CD4-positive, alpha-beta T cell treated with Interleukin-2 at 100 ng/mL for 4 hours (primary cell): ENCODE results near the gene HOXC13.

Source experiments
- DNase-seq: peaks from one replicate; pipeline ENCODE4 v3.0.0-alpha.2; 2020; ENCODE audit warnings: low spot score

The HOXC13 gene

DNA sequence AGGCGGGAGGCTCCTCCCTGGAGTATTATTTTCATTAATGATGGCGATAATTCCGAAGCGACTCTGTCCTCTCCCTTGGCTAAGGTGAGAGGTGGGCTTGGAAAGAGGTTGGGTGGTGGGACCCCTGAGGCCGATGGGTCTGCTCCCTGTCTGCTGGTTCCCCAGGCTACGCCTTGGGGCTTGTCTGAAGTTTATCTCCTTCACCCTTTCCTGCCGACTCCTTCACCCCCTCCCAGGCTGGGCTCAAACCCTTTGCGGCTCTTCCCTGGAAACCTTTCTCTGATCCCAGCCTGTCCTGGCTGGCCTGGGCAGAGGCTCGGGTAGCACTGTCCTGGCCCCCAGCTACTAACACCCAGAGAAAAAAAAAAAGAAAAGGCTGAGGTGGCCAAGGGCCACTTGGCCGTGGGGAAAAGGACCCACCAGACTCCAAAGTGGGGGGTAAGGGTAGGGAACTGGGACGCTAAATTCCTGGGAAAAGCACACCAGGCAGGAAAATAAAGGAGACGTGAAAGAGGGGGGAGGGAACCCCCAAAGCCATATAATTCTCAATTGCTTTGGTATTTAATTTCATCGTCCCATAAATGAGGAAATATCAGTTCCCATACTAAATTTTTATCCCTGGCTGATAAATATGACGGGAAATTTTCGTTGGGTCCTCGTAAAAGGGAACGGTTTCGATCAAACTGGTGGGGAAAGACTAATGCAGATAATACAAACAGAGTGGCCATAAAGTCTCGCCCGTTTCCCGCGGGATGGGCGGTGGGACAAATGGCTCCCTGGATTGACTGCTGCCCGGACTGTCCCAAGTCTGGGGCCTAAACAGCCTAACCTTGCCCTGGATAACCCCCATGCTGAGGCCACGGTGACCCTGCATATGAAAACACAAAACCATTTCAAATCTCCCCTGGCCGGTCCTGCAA is 44.3 kb downstream of the HOXC13 start:
- no peak for DNase-seq

- no peak for DNase-seq
These were observed 44.9 kb downstream of the HOXC13 start for GRCh38 chr12:53983568-53983949.

DNA sequence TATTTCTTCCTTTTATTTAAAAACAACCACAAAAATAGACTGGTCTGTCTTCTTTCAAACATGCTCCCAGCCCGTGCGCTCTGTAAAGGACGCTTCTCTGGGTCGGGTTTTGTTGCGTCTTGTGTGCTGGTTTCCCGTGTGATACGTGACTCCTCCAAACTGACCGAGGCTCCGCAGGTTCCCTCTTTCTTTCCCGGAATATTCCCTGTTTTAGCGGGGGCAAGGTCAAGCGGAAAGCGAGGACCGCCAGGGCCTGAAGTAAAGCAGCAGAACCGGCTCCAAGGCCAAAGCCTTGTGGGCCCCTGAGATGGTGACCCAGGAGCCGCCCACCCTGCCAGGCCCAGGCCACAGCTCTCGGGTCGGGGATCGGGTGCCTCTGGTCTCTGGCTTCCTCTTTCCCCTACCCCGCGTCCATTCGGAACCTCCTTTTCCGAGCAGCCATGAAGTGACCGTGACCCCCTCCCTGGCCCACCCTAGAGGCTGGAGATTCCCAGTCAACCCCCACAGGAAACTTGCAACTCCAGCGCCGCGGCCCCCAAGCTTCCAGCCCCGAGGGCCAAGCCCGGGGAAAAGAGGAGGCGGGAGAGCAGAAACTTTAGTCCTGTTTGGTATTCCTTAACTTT is 45.4 kb downstream of the HOXC13 start:
- no peak for DNase-seq

DNA sequence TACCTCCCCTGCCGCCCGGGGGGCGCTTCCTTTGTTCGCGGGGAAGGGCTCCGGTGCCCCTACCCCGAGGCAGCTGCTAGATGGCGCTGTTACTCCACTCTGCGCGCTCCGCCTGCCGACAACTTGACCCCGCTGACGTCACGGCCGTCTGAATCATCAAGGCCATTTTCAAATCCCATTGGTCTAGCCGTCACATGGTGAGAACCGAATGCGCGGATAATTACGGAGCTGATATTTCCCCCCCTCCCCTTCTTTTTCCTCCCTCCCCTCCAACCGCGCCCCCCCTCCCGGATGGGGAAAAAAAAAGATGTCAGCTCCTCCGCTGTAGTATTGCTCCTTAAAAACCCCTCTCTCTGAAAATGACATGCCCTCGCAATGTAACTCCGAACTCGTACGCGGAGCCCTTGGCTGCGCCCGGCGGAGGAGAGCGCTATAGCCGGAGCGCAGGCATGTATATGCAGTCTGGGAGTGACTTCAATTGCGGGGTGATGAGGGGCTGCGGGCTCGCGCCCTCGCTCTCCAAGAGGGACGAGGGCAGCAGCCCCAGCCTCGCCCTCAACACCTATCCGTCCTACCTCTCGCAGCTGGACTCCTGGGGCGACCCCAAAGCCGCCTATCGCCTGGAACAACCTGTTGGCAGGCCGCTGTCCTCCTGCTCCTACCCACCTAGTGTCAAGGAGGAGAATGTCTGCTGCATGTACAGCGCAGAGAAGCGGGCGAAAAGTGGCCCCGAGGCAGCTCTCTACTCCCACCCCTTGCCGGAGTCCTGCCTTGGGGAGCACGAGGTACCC is 46.5 kb downstream of the HOXC13 start, which contains the start of gene HOXC10:
HOXC10 (plus strand) TSS at position 246 of the 791 bp plus-strand sequence; CDS start at position 360, 114 bp downstream.
- peak; percentile 68 for DNase-seq

DNA sequence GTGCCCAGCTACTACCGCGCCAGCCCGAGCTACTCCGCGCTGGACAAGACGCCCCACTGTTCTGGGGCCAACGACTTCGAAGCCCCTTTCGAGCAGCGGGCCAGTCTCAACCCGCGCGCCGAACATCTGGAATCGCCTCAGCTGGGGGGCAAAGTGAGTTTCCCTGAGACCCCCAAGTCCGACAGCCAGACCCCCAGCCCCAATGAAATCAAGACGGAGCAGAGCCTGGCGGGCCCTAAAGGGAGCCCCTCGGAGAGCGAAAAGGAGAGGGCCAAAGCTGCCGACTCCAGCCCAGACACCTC is 47.0 kb downstream of the HOXC13 start:
- DNase-seq, result no peak

GRCh38 chr12:53985994-53986685 is 47.5 kb downstream of the HOXC13 start:
- DNase-seq, result no peak

- no peak for DNase-seq
These were observed 48.3 kb downstream of the HOXC13 start for GRCh38 chr12:53986686-53987483.

- DNase-seq, result no peak
These were observed 49.2 kb downstream of the HOXC13 start for GRCh38 chr12:53987787-53988230.

DNA sequence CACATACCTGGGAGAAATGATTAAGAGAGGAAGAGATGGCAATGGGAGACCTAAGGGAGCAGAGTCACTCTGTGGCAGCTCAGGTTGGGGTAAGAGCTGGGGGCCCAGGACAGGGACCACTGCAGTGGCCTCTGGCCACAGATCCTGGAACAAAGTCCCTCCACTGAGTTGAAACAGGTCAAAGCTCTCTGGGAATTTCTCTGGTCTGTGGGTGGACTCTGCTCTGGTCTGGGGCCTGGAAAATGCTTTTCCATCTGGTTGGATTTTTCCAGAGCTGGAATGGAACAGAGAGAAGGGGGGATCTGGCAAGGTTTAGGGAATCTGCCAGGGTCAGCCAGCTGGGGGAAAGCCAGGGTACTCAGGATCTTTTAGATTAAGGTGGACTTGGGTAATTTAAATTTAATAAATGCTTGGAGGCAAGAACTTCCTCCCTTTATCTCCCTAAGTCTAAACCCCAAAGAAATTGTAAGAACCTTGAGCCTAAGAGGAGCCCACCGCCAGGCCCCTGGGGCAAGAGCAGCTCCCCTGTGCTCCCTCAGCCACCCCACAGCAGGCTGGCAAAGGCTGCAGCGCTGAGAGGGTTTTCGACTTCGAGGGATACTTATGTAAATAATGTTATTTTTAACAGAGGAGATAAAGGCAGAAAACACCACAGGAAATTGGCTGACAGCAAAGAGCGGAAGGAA is 50.1 kb downstream of the HOXC13 start:
- DNase-seq, result no peak

GRCh38 chr12:53989227-53990113 is 50.8 kb downstream of the HOXC13 start:
- DNase-seq, result no peak

DNA sequence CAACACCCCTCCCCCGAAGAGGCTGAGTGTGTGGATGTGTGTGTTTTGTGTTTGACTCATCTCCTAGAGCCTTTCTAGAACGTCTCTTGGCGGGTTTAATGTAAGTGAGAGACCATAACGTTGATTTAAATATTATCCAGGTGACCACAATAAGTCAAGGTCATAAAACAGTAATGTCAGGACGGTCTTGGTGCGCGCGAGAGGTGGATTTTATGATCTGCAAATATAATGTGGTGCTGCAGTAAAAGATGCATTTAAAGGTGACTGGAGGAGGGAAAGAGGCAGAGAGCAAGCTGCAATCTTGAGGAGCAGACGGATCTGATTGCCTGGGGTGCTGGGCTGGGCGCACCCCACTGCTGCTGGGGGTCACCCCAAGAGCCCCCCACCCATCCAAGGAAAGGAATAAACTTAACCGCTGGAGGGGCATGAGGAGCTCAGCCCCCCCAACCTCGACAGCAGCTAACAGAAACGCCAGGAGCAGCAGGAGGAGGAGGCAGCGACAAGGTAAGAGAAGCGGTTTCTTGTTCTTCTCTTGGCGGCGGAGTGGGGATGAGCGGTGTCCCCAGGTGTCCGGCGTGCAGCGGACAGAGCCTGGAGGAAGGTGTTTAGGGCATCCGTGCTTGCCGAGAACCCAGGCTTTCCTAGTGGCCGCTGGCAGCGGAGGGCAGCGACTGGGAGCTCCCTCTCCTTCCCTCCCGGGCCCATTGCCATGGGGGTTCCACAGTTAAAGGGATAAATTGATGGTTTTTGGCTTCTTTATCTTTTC is 51.9 kb downstream of the HOXC13 start:
- DNase-seq, result no peak

GRCh38 chr12:53991077-53991460 is 52.4 kb downstream of the HOXC13 start:
- no peak for DNase-seq

GRCh38 chr12:53992377-53992889 is 53.8 kb downstream of the HOXC13 start:
- DNase-seq, result no peak

- DNase-seq, result no peak
These were observed 54.8 kb downstream of the HOXC13 start for GRCh38 chr12:53993162-53994008.

DNA sequence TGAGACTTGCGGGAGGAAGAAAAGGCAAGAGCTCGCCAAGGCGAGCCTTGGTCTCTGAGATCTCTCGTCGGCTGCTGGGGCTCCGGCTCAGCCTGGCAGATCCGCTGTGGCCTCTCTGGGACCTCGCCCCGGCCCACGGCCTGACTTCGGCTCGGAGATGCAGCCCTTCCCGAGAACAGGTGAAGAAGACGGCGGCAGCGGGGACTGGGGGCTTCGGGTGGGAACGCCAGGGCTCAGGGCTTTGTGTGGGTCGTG is 55.3 kb downstream of the HOXC13 start:
- no peak for DNase-seq

- DNase-seq, result no peak
These were observed 55.8 kb downstream of the HOXC13 start for GRCh38 chr12:53994264-53995001.

GRCh38 chr12:53995002-53995377 is 56.4 kb downstream of the HOXC13 start:
- DNase-seq, result peak; percentile 24
